Right lobe of liver (tissue), 6 donors: ENCODE measurements around the gene RPP38. TPM values are rescaled to one million over a fixed set of nuclear protein-coding genes. Genes with fewer than 3 reads are reported as not detected.

Experiments used
- ATAC-seq, 4 donors: fragments of 200-7000 bp; cut with Tn5 transposase; one replicate each; pipeline ENCODE4 v1.9.1; 2020; ENCODE audit warnings: mild to moderate bottlenecking in 4 of 4, moderate library complexity in 4 of 4
- DNase-seq, 3 donors: peaks; one replicate each; pipeline ENCODE4 v3.0.0-alpha.2; 2020
- H3K27ac ChIP-seq, 3 donors: fragments of 200-600 bp; one replicate each; pipeline ENCODE4 v1.8.0; 2022
- H3K27me3 ChIP-seq, 2 donors: fragments of 200-600 bp; one replicate each; pipeline ENCODE4 v1.8.0; 2022
- H3K36me3 ChIP-seq, 4 donors: fragments of 200-600 bp; sonication (generic) in 1 of 4; one replicate each; pipeline versions ENCODE4 v1.5.1 to v1.8.0; 2017 to 2022; ENCODE audit warnings: control low read depth in 1 of 4
- H3K4me1 ChIP-seq, 4 donors: fragments of 200-600 bp; sonication (generic) in 1 of 4; one replicate each; pipeline versions ENCODE4 v1.5.1 to v1.8.0; 2017 to 2022; ENCODE audit warnings: control low read depth in 1 of 4
- H3K4me3 ChIP-seq, 3 donors: fragments of 200-600 bp; one replicate each; pipeline ENCODE4 v1.8.0; 2022
- H3K9me3 ChIP-seq, 4 donors: fragments of 200-600 bp; sonication (generic) in 1 of 4; one replicate each; pipeline versions ENCODE4 v1.5.1 to v1.8.0; 2017 to 2022; ENCODE audit warnings: control low read depth in 1 of 4
- CTCF ChIP-seq, 4 donors: fragments of 200-600 bp in 3 of 4; fragments of 450-650 bp in 1 of 4; IDR thresholded peaks; one replicate each; pipeline versions ENCODE4 v1.5.1 to v1.8.0; 2016 to 2022; ENCODE audit warnings: antibody characterized with exemption in 4 of 4, mild to moderate bottlenecking in 2 of 4
- POLR2A ChIP-seq: fragments of 450-650 bp; IDR thresholded peaks from one replicate; pipeline ENCODE4 v1.6.1; 2017; ENCODE audit warnings: antibody characterized with exemption, mild to moderate bottlenecking
- WGBS: methylation state at CpG from one replicate; pipeline ENCODE4 v1.1.6; 2018; ENCODE audit warnings: low coverage, low lambda C conversion rate; ENCODE audit not compliant: insufficient coverage; ENCODE audit errors: missing lambda C conversion rate; 5-methylcytosine and 5-hydroxymethylcytosine counted together
- intact Hi-C, 2 donors: fragments of 100-400 bp; cut with DNase I; formaldehyde crosslinking; loops; one replicate each; pipeline versions ENCODE4 v1.11.2 to v1.14.1; 2022
- total RNA-seq, 6 experiments: library from RNA; depleted of rRNA in 2 of 6; stranded (reverse); fragments of >200 nt in 2 of 6; fragmentation: NEBNext Ultra II Directional in 3 of 6; extraction: Animal tissue kit (Norgen Biotek cat#: 25700) in 3 of 6; gene quantifications; one replicate each; pipeline versions ENCODE4 v1.1.0 to v1.2.4, GENCODE V29; 2016 to 2023
- donor health status: DM: no; HTN: yes; CAD: no.
- donor health status: DM: no; HTN: no; CAD: no.
- donor health status: DM: no; HTN: no; CAD: no.
- donor health status: DM: no; HTN: yes; CAD: no.
- donor health status: DM: no; HTN: yes; CAD: no.

Gene RPP38
- total RNA-seq, 6 experiments from 2014 or later: 5.4 to 9.4 (median 6.9) TPM

DNA sequence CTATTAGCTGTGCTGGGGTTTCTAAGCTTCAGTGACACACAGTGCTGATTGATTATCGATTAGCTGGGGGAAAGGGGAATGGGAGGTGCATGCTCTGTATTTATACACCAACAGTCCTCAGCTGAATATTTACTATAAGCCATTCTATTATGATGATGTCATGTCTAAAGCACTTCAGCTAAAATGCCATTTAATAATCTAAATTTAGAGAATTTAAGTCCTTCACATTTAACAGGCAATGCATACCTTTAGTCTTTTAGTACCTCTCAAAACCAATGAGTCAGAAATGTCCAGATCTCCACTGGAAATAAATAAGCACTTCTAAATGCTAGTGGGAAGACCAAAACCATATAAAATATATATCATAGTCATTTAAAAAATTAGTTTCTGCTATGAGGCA is 24.6 kb downstream of the RPP38 start:
- DNase-seq (no peak), ATAC-seq (no peak)
- Histone ChIP-seq H3K4me1 (no peaks in the 10 kb centered on the region), H3K27ac (no peak overlapping the region), H3K36me3 (peaks cover 0 to 49% (median 10%) of the 10 kb centered on the region in 4 donors), H3K4me3 (no peak overlapping the region), H3K9me3 (no peaks in the 10 kb centered on the region), H3K27me3 (no peaks in the 10 kb centered on the region)
- TF ChIP-seq CTCF (IDR thresholded peaks at IDR 0.05) (no peak), POLR2A (no peak)
- intact Hi-C loops: no loop called here
- 100% methylated on average over 1 of the region's 1 CpG for WGBS

GRCh38 chr10:15122477-15123030 is 25.4 kb downstream of the RPP38 start:
- H3K4me3 ChIP-seq: no peak overlapping the region
- 90% methylated on average over 9 of the region's 9 CpGs for WGBS
- H3K27ac ChIP-seq: no peak overlapping the region
- DNase-seq: no peak
- no peaks in the 10 kb centered on the region for H3K27me3 ChIP-seq
- no peak for TF ChIP-seq POLR2A
- TF ChIP-seq CTCF (IDR thresholded peaks at IDR 0.05): no peak
- H3K9me3 ChIP-seq: no peaks in the 10 kb centered on the region
- H3K36me3 ChIP-seq: peaks cover 0 to 50% (median 10%) of the 10 kb centered on the region in 4 donors
- intact Hi-C loops: no loop called here
- ATAC-seq: no peak
- H3K4me1 ChIP-seq: no peaks in the 10 kb centered on the region

- ATAC-seq (no peak), DNase-seq (no peak)
- H3K4me1 ChIP-seq: no peaks in the 10 kb centered on the region
- no peaks in the 10 kb centered on the region for H3K27me3 ChIP-seq
- peaks cover 0 to 50% (median 9%) of the 10 kb centered on the region in 4 donors for H3K36me3 ChIP-seq
- no peak overlapping the region for H3K27ac ChIP-seq
- no peak overlapping the region for H3K4me3 ChIP-seq
- intact Hi-C loops: no loop called here
- 74% methylated on average over 3 of the region's 3 CpGs for WGBS
- H3K9me3 ChIP-seq: no peaks in the 10 kb centered on the region
- TF ChIP-seq POLR2A (no peak), CTCF (IDR thresholded peaks at IDR 0.05) (no peak)
Measured at GRCh38 chr10:15123749-15124184, 26.6 kb downstream of the RPP38 start.

GRCh38 chr10:15124190-15124589 is 27.0 kb downstream of the RPP38 start:
- Histone ChIP-seq H3K4me3 (no peak overlapping the region), H3K9me3 (no peaks in the 10 kb centered on the region), H3K27ac (no peak overlapping the region), H3K4me1 (no peaks in the 10 kb centered on the region), H3K27me3 (no peaks in the 10 kb centered on the region), H3K36me3 (peaks cover 0 to 46% (median 6%) of the 10 kb centered on the region in 4 donors)
- intact Hi-C loops: no loop called here
- TF ChIP-seq CTCF (IDR thresholded peaks at IDR 0.05) (no peak), POLR2A (no peak)
- DNase-seq (no peak), ATAC-seq (no peak)
- WGBS: 94% methylated on average over 7 of the region's 9 CpGs
